ENCODE measurements around the gene FBXL15.

- TF ChIP-seq CTCF (optimal IDR thresholded peaks at IDR 0.05 in 1 of 3, IDR thresholded peaks at IDR 0.05 in 1 of 3, conservative IDR thresholded peaks at IDR 0.05 in 1 of 3; ENCODE audit: extremely low read depth in 1 of 3, insufficient read depth in 2 of 3, low read length in 3 of 3) = no peak
- TF ChIP-seq EZH2 (IDR thresholded peaks at IDR 0.05; ENCODE audit: low read length) = no peak
These were observed 43.3 kb downstream of the FBXL15 start for GRCh38 chr10:102463983-102464382.

Measured in keratinocyte (primary cell).